ENCODE measurements around the gene SRP14.
"Not testable (repeated sequence)": the region's sequence is repeated elsewhere in the genome, so short reads cannot be mapped to it uniquely, and the experiment has no call there.

The SRP14 gene, protein sequence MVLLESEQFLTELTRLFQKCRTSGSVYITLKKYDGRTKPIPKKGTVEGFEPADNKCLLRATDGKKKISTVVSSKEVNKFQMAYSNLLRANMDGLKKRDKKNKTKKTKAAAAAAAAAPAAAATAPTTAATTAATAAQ
- 76.1 to 96.0 reads per million in 2 donors for total RNA-seq

DNA sequence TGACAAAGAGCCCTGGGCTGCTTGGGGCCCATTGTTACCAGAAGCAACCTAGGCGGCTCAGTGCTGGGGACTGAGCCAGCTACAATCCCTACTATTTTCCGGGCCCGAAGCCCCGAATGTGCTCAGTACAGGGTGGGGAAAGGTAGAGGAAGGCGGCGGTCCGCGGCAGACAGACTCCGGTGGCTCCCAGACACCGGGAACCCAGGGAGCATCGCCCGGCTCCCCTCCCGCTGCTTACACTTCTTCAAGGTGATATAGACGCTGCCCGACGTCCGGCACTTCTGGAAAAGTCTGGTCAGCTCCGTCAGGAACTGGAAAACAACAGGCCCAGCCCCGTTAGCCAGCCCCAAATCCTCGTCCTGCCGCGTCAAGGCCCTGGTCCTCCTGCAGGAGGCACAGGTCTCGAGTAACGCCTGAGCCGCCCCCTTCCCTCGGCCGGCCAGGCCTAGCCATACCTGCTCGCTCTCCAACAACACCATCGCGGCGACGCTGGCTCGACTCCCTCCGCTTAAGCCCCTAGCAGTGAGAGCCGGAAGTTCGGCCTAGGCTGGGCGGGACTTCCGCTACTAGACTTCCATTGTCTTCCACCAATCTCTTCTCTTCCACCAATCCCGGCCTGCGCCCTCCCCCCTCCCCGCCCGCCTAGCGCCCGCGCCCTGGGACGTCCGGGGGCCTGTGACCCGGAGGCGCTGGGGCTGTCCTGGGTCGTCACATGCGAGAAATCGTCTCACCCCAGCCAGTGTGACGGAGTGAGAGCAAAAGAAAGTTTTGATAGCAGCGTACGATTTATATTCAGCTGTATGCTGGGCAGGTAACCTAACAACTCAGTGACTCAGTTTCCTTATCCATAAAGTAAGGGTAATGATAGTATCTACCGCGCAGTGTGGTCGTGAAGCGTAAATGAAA, at the start of gene SRP14:
TSS of gene SRP14 (minus strand) at position 544 of the 906 bp plus-strand sequence. CDS start at position 479, 65 bp downstream.
- DNase-seq: peak; percentile 83 to 96 (median 91)

DNA sequence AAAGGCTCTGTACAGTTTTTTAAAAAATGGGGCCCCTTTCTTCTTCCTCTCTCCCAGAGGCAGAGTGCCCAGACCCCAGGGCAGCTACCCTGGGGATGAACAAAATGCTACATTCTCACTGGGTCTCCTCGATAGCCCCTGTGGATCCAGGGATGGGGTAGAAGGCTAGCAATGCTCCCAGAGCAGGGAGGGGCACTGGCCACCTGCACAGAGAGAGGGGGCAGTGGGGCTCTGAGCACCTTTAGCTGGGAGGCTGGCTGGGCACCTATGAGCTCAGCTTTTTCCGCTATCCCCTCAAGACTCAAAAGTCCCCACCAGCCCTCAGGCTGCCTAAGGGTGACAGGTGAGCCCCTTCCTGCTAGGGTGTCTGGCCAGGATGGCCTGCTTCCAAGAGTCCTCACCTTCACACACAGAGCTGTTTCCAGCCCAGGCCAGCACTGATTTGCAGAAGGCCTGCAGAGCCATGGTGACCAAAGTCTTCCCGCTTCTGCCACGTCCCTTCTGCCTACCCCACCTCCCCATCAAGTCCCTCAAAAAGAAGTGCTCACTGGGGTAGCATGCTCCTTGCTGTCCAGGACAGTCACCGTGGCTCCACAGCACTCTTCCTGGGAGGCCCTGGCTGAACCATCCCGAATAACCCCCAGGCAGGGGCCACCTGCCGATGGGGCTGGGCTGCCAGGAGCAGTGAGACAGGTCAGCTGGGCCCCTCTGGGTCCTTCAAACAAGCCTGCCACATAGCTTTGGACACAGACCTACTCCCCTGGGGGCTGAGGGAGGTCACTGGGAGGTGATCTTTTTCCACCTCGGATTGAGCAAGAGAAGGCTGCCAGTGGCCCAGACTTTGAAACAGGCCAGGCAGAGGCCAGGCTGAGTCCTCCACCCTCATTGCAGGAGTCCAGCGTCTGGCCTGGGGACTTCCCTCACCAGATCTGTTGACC, 49.3 kb upstream of the SRP14 start:
- DNase-seq: no peak

DNA sequence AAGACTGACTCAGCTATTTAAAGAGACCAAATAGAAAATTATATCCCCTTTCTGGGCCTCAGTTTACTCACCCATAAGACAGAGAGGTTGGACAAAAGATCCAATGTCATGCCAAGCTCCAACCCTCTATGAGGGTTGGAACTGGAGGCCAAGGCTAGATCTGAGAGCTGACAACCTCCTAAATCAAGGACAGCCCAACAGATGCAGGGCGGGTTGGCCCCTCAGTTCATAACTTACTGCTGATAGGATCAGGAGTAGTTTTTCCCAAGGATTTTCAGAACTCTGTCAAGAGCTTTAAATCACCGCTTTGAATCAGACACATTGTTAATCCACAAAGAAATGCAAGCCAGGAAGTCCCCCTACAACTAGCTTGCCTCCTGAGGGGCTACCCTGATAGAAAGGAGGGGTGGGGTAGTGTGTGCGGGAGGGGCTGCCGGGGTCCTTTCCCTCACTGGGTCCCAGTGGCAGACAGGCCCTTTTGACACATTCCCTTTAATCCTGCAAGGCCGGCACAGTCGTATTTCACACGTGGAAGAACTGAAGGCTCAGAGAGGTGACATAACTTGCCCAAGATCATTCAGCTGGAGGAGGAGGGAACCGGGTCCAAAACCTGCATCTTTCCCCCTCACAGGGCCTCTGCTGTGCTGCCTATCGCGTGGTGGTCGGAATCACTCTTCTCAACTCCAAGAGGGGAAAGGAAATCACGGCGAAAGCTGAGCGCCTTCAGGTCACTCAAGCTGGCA, 48.3 kb upstream of the SRP14 start:
- no peak for DNase-seq

DNA sequence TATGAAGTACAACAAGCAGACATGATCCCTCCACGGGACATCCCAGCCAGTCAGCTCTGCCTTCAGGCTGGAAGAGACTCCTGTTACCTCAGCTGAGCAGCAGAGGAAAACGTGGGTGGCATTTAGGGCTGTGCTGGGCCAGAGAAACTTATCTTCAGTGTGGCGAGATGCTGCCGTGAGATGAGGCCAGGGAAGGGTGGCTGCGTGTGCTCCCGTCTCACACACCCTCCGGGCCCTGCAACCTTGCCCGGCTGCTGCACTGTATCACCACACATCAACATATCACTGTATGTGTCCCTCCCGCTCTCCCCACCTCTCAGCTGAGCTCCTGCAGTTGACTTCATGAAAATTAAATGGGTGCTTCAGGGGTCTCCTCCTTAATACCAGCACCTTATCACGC, 46.3 kb upstream of the SRP14 start:
- peak in 1 of 5 experiments; percentile 65 for DNase-seq

DNA sequence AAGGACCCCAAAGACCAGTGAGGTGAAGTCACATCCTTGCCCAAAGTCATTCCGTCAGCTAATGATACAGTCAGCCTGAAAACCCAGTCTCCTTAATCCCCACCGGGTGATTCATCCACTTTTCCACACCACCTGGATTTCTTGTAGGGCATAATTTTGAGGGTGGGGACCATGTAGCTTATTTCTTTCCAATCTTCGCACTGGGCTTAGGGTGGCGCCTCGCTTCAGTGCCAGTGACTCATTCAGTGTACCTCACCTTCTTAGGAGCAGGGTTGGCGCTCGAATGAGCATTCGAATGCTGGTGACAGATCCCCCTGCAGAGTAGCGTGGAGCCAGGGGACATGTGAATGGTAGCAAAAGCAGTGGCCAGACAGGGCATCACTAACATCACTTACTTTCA, 45.7 kb upstream of the SRP14 start:
- DNase-seq: no peak

DNA sequence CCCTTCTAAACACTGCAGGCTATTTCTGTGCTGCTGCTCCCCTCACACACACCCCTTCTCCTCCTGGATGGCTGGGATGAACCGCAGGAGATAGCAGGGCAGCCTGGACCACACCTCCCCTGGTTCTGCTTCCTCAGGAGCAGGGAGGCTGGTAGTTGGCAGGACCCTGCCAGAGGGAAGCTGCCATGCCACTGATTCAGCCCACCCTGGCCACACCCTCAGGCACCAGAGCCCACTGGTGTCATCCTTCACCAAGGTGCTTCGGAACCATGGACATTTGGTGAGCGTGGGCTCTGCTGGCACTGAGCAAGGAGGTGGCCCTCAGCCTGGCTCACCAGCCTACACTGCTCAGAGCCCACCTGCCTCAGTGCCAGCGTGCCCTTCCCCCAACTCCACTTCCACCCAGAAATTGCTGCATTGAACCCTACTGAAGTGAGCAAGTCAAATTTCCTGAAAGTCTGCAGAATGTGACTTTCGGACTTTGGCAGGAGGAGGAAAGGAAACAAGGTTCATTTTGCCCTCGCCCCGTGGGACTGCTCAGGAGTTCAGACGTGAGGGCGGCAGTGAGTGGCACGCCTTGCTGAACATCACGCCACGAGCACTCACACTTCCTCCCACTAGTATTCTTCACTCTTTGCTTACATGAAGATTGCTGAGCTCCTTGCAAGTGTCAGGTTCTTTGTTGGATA, 43.4 kb upstream of the SRP14 start:
- DNase-seq: no peak

DNA sequence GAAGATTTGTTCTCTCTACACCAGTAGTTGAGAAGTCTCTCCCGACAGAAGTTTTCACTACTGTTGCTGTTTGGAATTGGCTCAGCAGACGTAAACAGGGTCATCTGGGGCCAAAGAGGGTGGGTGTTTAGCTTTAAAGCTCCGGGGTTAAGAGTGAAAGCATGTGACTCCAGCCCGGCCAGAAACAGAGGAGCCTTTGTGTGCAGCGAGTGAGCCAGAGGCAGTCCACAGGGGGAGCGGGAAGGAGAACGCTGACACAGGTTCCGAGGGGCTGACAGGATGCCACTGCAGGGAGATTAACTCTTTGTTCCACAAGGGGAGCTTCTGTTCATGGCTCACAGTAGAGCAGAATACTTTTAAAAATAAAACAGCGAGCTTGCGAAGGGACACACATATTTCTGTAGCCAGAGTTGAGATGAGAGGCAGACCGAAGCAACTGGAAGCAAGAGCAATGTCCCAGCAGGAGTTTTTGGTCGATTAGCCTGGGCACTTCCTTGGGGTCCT, 42.8 kb upstream of the SRP14 start:
- DNase-seq: no peak

DNA sequence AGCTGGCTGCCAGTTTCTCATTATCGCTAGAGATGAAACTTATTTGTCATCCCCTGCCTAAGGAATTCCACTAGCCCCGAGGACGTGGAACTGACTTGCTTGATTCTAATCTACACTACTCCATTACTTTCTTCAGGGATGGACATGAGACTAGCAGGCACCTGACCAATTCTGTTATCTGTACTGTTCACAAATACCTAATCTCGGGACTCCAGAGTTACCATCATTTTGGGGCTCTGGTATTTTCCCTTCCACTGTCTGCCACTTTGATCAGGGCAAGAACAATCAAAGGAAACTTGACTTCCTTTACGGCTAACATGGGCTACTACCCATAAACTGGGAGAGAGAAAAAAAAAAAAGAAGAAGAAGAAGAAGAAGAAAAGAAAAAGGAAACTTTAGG, 41.9 kb upstream of the SRP14 start:
- DNase-seq: no peak

DNA sequence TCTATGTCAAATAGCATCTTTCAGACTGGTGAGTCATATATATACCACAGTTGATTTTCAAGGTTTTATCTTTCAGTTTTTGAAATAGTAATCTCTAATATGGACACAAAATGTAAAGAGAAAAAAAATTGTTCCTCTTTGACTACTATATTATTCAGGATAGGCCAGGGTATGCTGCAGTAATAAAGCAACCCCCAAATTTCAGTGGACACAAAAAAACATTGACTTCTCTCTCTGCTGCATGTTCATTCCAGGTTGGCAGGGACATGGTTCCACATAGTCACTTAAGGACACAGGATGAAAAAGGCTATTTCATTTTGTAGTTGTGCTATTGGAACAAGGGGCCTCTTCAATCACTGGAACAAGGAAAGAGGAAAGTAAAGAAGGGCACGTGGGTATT, 41.1 kb upstream of the SRP14 start:
- DNase-seq: no peak

DNA sequence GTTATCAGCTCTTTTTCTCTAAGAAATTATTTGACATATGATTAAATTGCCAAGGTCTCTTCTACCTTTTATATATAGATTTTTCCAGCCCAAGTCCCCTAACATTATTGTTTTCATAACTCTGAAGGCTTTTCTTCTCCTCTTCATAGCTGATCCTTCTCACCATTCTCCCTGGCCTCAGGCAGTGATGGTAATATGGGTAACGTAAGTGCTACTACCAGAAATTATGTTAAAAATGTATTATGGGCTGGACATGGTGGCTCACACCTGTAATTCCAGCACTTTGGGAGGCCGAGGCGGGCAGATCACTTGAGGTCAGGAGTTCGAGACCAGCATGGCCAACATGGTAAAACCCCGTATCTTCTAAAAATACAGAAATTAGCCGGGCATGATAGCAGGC, 40.5 kb upstream of the SRP14 start:
- DNase-seq: no peak

DNA sequence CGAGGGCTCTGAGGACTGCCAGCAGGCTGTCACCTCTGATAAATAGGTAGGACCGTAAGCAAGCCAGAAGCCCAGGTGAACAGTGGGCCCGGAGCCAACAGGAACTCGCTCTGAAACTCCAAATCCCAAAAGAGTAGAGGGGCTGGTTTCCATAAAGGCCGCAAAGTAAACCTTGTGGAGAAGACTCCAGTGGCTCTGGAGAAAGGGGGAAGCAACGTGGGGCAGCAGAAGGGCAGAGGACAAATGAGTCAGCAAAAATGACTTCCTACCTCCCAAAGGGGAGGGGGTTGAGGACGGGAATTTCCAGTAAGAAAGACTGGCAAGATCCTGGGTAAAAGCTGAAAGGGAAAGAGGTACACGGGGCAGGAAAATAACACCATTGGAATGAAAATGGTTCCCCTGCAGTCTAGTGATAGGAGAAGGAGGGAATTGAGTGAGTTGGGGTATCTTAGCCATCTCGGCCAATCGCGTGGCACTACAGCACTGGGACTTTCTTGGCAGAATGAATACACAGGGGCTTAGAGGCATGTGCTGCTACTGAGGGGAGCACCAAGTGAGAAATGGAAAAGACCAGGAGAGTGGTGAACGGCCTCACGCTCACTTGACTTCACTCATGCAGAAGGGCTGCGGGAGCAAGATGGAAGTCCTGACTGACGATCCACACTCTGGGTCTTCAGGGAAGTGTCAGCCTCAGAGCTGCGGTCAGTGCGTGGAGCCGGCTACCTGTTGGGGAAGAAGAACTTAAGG, 36.5 kb upstream of the SRP14 start:
- no peak for DNase-seq

DNA sequence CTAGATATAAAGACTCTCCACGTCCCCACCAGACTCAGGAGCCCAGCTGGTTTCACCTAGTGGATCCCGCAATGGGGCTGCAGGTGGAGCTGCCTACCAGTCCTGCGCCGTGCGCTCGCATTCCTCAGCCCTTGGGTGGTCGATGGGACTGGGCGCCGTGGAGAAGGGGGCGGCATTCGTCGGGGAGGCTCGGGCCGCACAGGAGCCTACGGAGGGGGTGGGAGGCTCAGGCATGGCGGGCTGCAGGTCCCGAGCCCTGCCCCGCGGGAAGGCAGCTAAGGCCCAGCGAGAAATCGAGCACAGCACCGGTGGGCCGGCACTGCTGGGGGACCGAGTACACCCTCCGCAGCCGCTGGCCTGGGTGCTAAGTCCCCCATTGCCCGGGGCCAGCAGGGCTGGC, 35.7 kb upstream of the SRP14 start:
- not testable (repeated sequence) for DNase-seq

DNA sequence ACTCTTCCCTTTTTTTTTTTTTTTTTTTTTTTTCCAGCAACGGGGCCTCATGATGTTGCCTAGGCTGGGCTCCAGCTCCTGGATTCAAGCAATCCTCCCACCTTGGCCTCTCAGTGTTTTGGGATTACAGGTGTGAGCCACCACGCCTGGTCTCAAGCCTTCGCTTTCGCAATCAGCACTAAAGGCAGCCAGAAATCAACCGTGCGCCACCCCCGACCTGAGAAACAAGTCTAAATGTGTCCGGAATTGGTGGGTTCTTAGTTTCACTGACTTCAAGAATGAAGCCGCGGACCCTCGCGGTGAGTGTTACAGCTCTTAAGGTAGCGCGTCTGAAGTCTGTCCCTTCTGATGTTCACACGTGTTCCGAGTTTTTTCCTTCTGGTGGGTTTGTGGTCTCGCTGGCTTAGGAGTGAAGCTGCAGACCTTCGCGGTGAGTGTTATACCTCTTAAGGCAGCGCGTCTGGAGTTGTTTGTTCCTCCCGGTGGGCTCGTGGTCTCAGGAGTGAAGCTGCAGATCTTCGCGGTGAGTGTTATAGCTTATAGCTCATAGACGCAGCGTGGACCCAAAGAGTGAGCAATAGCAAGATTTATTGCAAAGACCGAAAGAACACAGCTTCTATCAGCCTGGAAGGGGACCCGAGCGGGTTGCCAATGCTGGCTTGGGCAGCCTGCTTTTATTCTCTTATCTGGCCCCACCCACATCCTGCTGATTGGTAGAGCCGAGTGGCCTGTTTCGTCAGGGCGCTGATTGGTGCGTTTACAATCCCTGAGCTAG, 34.9 kb upstream of the SRP14 start:
- peak in 1 of 5 experiments; percentile 26 for DNase-seq

DNA sequence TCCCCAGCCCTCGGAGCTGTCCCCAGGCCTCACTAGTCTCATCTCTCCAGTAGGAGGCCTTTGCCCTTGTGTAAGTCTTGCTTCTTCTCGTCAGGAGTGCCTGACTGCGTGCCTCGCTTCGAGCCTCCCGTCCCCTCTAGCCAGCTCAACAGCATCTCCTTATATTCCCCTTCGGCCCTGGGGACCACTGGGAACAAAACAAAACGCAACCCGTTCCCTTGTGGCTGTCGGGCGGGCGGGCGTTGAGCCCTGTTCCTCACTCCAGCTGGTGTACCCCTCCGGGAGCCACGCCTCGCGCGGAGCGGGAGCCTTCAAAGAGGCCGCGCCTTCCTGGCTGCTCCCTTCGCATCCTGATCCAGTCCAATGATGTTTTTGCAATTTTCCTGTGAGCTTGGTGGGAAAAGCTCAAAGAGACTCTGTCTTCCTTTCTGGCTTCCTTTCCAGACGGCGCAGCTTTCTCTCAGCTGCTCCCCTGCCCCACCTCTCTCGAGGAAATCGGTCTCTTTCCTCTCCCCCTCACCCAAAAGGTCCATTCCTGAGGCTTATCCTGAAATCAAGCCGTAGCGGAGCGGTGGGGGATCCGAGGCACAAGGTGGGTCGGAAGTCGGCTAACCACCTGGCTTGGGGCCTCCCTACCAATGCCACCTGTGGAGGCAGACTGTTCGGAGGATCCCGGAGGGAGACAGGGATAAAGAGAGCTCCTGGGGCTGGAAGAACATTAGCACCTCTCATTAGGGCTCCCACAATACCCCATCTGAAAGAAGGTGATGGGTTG, 33.4 kb upstream of the SRP14 start:
- DNase-seq: no peak

DNA sequence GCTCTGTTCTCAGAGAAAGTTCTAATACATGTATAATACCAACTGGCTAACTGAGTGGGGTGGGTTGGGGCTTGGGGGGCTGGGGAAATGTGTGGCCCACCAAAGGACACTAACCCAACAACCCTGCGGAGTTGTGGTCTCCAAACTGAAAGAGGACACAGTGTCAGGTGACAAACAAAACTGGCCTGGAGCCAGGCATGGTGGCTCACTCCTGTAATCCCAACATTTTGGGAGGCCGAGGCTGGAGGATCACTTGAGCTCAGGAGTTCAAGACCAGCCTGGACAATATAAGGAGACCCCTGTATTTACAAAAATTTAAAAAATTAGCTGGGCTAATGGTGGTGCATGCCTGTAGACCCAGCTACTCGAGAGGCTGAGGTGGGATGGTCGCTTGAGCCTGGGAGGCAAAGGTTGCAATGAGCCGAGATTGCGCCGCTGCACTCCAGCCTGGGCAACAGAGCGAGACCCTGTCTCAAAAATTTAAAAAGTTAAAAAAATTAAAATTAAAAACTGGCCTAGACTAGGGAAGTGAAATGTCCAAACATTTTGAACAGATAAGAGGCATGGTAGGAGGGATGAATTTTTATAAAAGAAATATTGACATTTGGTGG, 31.7 kb upstream of the SRP14 start:
- DNase-seq: no peak

DNA sequence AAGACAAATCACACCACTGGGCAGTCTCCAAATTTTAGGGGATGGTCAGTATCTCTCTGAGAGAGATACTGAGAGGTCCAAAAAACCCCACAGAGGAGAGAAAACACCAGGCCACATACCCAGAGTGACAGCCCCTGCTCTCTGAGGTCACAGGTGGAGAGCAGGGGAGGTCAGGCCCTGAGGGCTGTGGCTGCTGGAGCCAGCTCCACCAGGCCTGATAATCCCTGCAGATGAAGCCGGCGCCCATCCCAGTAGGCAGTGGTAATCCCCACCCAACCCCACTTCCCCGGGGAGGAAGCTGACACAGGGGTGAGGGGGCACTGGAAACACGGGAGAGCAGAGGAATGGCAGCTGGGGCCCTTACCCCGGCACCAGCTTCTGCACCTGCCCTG, 31.2 kb upstream of the SRP14 start:
- DNase-seq: no peak

DNA sequence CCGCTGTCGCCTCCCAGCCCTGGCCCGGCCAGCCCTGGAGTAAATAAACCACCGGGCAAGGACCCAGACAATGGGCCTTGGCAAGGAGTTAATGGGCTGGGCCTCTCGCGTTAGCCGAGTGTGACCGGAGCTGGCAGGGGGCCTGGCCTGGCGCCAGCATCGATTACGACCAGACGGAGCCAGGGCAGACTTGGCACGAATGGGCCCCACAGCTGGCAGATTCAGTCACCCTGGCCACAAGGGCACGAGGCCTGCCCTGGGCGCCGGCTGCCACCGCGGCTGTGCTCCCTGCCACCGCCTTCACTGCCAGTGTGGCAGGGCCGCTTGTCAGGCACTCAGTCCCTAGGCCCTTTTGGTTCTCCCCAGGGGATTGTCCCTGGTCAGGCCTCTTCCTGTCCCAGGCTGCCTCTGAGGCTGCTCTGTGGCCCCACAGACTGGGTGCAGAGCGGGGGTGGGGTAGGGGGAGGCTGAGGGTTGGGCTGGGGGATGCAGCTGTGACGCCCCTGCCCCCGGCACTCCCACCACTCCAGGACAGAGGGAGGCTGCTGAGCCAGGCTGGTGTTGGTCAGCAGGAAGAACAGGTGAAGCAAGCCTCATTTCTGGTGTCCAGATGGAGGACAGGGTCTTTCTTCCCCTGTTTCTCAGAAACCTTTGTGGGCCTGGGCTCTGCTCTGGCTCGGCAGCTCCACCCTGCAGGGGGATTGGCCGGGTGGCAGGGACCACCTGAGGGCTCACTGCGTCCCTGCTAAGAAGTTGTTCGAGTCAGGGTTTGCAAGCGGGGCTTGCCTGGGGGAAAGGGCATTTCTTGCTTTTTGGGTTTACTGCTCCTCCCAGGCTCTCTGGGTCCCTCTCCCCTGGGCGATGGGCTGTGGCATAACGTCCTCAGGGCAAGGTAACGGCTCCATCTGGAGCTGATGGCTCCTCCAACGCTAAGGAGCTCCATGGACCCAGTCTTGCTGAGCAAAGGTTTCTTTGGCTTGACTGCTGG, 30.5 kb upstream of the SRP14 start:
- DNase-seq: no peak

Data from T-helper 2 cell (primary cell).